Gastroesophageal sphincter (tissue), 3 donors: ENCODE data around the gene TM4SF5.

Experiments used
- CTCF ChIP-seq, 4 experiments: fragments of 200-600 bp in 2 of 4; fragments of 450-650 bp in 2 of 4; sonication (generic) in 1 of 4; IDR thresholded peaks; one replicate each; pipeline ENCODE4 v1.5.1; 2017 to 2019; ENCODE audit warnings: antibody characterized with exemption in 4 of 4, mild to moderate bottlenecking in 2 of 4, moderate library complexity in 2 of 4
- EP300 ChIP-seq: sonication (generic); formaldehyde crosslinking; IDR thresholded peaks from one replicate; pipeline ENCODE4 v1.6.1; 2017; ENCODE audit warnings: antibody characterized with exemption, mild to moderate bottlenecking
- POLR2A ChIP-seq, 2 donors: fragments of 450-650 bp; IDR thresholded peaks; one replicate each; pipeline ENCODE4 v1.6.1; 2017; ENCODE audit warnings: antibody characterized with exemption in 2 of 2, mild to moderate bottlenecking in 2 of 2, moderate library complexity in 1 of 2
- POLR2AphosphoS5 ChIP-seq: sonication (generic); formaldehyde crosslinking; IDR thresholded peaks from one replicate; pipeline ENCODE4 v1.6.1; 2017; ENCODE audit warnings: antibody characterized with exemption

- TF ChIP-seq CTCF (IDR thresholded peaks at IDR 0.05) (no peak), POLR2A (IDR thresholded peaks at IDR 0.05) (no peak), POLR2AphosphoS5 (no peak), EP300 (no peak)
Measured at GRCh38 chr17:4800462-4801196, 28.9 kb downstream of the TM4SF5 start.
